Mesodermal cell (in vitro differentiated cells): ENCODE data around the gene SORBS2.

Experiments used
- H3K27ac ChIP-seq: 2 replicates; pipeline ENCODE4 v1.7.0; 2013; ENCODE audit warnings: mild to moderate bottlenecking, low read depth, low read length, moderate library complexity; ENCODE audit not compliant: severe bottlenecking
- H3K36me3 ChIP-seq: 2 replicates; pipeline ENCODE4 v1.7.1; 2013; ENCODE audit warnings: mild to moderate bottlenecking, low read length, moderate library complexity; ENCODE audit not compliant: control insufficient read depth, insufficient read depth
- H3K4me1 ChIP-seq: one replicate; pipeline ENCODE4 v1.7.1; 2013; ENCODE audit warnings: mild to moderate bottlenecking, low read length; ENCODE audit not compliant: insufficient read depth, control insufficient read depth, poor library complexity, severe bottlenecking
- H3K4me3 ChIP-seq: 2 replicates; pipeline ENCODE4 v1.7.0; 2013; ENCODE audit warnings: low read length, control low read depth, mild to moderate bottlenecking; ENCODE audit not compliant: insufficient read depth, poor library complexity, severe bottlenecking; ENCODE audit errors: extremely low read depth
- H3K9me3 ChIP-seq: 2 replicates; pipeline ENCODE4 v1.7.1; 2013; ENCODE audit warnings: mild to moderate bottlenecking, low read length, moderate library complexity; ENCODE audit not compliant: control insufficient read depth
- WGBS, 2 experiments: methylation state at CpG; one replicate each; pipeline ENCODE4 v1.1.5; 2013; ENCODE audit warnings: missing lambda C conversion rate in 2 of 2; ENCODE audit not compliant: insufficient coverage in 2 of 2; 5-methylcytosine and 5-hydroxymethylcytosine counted together

The SORBS2 gene

GRCh38 chr4:185840953-185841352 lies 29.0 kb upstream of the SORBS2 start:
- Histone ChIP-seq H3K27ac (no peak overlapping the region), H3K4me3 (no peak overlapping the region), H3K9me3 (peaks cover 5% of the 10 kb centered on the region), H3K36me3 (no peaks in the 10 kb centered on the region), H3K4me1 (peaks cover 51% of the 10 kb centered on the region)
- 91 to 96% methylated on average over 6 of the region's 6 CpGs for WGBS, 2 experiments

- 38 to 100% methylated on average over 1 of the region's 2 CpGs for WGBS, 2 experiments
- H3K4me1 ChIP-seq = peaks cover 51% of the 10 kb centered on the region
- H3K27ac ChIP-seq = peak overlapping the region; percentile 99
- no peak overlapping the region for H3K4me3 ChIP-seq
- no peaks in the 10 kb centered on the region for H3K36me3 ChIP-seq
- no peaks in the 10 kb centered on the region for H3K9me3 ChIP-seq
These were observed 28.2 kb upstream of the SORBS2 start for GRCh38 chr4:185840201-185840600.

- no peak overlapping the region for H3K4me3 ChIP-seq
- H3K9me3 ChIP-seq = no peaks in the 10 kb centered on the region
- peaks cover 51% of the 10 kb centered on the region for H3K4me1 ChIP-seq
- peak overlapping the region; percentile 99 for H3K27ac ChIP-seq
- H3K36me3 ChIP-seq = no peaks in the 10 kb centered on the region
- 43 to 49% methylated on average over 4 to 6 of the region's 6 CpGs for WGBS, 2 experiments
These were observed 27.8 kb upstream of the SORBS2 start for GRCh38 chr4:185839770-185840169.

- Histone ChIP-seq H3K4me3 (no peak overlapping the region), H3K36me3 (no peaks in the 10 kb centered on the region), H3K9me3 (no peaks in the 10 kb centered on the region), H3K27ac (peak overlapping the region; percentile 99), H3K4me1 (peaks cover 51% of the 10 kb centered on the region)
- WGBS, 2 experiments = 6 to 9% methylated on average over 2 to 3 of the region's 9 CpGs
These were observed 27.3 kb upstream of the SORBS2 start for GRCh38 chr4:185839194-185839712.

- H3K9me3 ChIP-seq = no peaks in the 10 kb centered on the region
- WGBS, 2 experiments = 54 to 62% methylated on average over 8 to 11 of the region's 11 CpGs
- H3K27ac ChIP-seq = peak overlapping the region; percentile 99
- H3K4me3 ChIP-seq = no peak overlapping the region
- peaks cover 51% of the 10 kb centered on the region for H3K4me1 ChIP-seq
- no peaks in the 10 kb centered on the region for H3K36me3 ChIP-seq
These were observed 26.7 kb upstream of the SORBS2 start for GRCh38 chr4:185838514-185839193.

- Histone ChIP-seq H3K9me3 (no peaks in the 10 kb centered on the region), H3K4me3 (no peak overlapping the region), H3K4me1 (peaks cover 53% of the 10 kb centered on the region), H3K36me3 (no peaks in the 10 kb centered on the region), H3K27ac (peak overlapping the region; percentile 99)
- 82 to 93% methylated on average over 5 to 6 of the region's 8 CpGs for WGBS, 2 experiments
These were observed 26.1 kb upstream of the SORBS2 start for GRCh38 chr4:185838104-185838452.

- Histone ChIP-seq H3K36me3 (no peaks in the 10 kb centered on the region), H3K9me3 (no peaks in the 10 kb centered on the region), H3K4me3 (no peak overlapping the region), H3K4me1 (peaks cover 58% of the 10 kb centered on the region), H3K27ac (peak overlapping the region; percentile 99)
- 40 to 57% methylated on average over 1 of the region's 4 CpGs for WGBS, 2 experiments
These were observed 25.6 kb upstream of the SORBS2 start for GRCh38 chr4:185837415-185838103.

GRCh38 chr4:185836241-185837084 lies 24.5 kb upstream of the SORBS2 start:
- Histone ChIP-seq H3K4me3 (no peak overlapping the region), H3K9me3 (no peaks in the 10 kb centered on the region), H3K4me1 (peaks cover 59% of the 10 kb centered on the region), H3K36me3 (no peaks in the 10 kb centered on the region), H3K27ac (no peak overlapping the region)
- WGBS, 2 experiments = 52 to 58% methylated on average over 4 of the region's 7 CpGs

GRCh38 chr4:185835814-185836213 lies 23.8 kb upstream of the SORBS2 start:
- 83 to 94% methylated on average over 2 to 5 of the region's 6 CpGs for WGBS, 2 experiments
- peaks cover 54% of the 10 kb centered on the region for H3K4me1 ChIP-seq

GRCh38 chr4:185835336-185835735 lies 23.3 kb upstream of the SORBS2 start:
- H3K4me3 ChIP-seq = no peak overlapping the region
- no peaks in the 10 kb centered on the region for H3K9me3 ChIP-seq
- 100% methylated on average over 3 of the region's 4 CpGs for WGBS, 2 experiments
- H3K4me1 ChIP-seq = peaks cover 49% of the 10 kb centered on the region
- H3K36me3 ChIP-seq = no peaks in the 10 kb centered on the region
- H3K27ac ChIP-seq = no peak overlapping the region

More at GRCh38 chr4:185835814-185836213, 23.8 kb upstream of the SORBS2 start:
- no peak overlapping the region for H3K4me3 ChIP-seq
- no peaks in the 10 kb centered on the region for H3K36me3 ChIP-seq
- no peak overlapping the region for H3K27ac ChIP-seq
- no peaks in the 10 kb centered on the region for H3K9me3 ChIP-seq
